Activated T-helper 1 cell treated with Interleukin-2 at 50 U/mL for 16 hours (primary cell): ENCODE data around the gene PRM3.

Experiments
- DNase-seq: peaks from one replicate; pipeline ENCODE4 v3.0.0-alpha.2; 2020; ENCODE audit warnings: low read depth

The PRM3 gene

DNA sequence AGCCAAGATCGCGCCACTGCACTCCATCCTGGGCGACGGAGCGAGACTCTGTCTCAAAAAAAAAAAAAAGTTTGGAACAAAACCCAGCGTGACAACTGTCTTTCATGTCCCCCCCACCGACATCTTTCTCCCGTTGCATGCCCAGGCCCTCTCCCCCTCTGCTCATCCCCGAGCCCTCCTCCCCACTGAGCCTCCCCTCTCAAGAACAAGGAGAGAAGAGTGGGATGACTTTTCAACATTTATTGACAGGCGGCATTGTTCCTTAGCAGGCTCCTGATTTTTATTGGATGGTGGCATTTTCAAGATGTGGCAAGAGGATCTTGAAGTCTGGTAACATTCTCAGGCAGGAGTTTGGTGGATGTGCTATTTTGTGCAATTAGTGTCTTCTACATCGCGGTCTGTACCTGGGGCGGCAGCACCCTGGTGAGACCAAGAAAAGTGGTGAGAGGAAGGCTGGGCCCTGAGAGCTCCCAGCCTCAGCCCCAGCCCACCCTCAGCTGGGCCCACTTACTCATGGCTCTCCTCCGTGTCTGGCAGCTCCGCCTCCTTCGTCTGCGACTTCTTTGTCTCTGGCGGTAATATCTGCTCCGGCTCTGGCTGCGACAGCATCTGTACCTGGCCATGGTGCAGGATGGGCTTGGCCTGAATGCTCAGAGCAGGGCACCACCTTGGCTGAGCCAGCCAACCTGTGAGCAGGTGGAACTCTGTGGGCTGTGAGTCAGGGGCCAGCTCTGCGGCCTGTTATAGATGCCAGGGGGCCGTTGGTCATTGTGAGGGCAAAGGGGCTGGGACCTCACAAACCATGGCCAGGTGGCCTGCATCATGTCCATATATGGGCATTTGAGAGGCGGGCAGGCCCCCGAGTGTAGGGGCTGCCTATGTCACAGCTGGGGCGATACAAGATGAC, 7.4 kb upstream of the PRM3 start, which contains the start of gene PRM1:
Gene PRM1, minus strand, starts transcription at position 715 of the 907 bp plus-strand sequence. Its CDS starts 92 bp downstream, at position 623.
- DNase-seq, result no peak

DNA sequence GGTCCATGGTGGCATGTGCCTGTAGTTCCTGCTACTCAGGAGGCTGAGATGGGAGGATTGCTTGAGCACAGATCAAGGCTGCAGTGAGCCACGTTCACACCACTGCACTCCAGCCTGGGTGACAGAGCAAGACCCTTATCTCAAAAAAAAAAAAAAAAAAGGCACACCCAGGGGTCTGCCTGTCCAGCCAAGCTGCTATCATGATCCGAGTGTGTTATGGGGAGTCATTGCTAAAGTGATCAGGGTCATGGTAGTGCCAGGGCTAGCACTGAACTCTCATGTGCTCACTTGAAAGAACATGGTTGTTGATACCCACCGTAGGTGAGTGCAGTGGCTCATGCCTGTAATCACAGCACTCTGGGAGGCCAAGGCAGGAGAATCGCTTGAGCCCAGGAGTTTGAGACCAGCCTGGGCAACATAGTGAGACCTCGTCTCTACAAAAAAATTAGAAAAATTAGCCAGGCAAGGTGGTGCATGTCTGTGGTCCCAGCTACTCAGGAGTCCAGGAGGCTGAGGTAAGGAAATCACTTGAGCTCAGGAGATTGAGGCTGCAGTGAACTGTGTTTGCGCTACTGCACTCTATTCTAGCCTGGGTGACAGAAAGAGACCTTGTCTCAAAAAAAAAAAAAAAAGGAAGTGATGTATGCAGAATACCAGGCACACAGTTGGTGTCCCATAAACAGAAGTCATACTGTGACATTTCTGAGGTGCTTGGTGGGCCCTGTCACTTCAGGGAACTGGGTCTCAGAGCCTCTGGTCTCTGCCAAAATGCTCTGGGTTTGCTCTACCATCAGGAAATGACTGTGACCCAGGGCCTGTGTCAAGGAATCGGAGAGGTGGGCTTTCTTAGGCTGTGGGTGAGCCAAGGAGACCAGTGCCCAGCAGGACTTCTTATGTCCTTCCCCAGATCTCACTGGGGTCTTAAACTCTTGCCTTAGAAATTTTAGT, 5.5 kb upstream of the PRM3 start:
- DNase-seq, result no peak

DNA sequence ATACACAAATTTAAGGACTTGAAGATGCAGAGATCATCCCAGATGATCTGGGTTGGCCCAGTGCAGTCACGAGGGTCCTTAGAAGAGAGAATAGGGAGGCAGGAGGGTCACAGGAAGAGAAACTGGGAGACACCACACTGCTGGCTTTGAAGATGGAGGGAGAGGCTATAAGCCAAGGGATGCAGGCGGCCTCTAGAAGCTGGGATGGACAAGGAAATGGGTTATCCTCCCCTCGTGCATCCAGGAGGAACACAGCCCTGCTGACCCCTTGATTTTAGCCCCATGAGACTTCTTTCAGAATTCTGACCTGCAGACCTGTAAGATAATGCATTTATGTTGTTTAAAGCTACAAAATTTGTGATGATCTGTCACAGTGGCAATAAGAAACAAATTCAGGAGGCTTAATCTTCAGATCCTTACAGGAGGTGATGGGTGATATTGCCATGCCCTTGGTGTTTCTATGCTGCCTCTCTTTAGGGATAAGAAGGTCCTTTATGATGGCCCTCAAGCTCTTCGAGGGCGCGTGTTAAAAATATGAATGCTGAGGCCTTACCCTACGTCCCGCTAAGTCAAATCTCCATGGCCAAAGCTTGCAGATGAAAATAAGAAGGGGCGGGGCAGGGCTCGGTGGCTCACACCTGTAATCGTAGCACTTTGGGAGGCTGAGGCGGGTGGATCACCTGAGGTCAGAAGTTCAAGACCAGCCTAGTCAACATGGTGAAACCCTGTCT, 4.3 kb upstream of the PRM3 start:
- DNase-seq, result no peak

DNA sequence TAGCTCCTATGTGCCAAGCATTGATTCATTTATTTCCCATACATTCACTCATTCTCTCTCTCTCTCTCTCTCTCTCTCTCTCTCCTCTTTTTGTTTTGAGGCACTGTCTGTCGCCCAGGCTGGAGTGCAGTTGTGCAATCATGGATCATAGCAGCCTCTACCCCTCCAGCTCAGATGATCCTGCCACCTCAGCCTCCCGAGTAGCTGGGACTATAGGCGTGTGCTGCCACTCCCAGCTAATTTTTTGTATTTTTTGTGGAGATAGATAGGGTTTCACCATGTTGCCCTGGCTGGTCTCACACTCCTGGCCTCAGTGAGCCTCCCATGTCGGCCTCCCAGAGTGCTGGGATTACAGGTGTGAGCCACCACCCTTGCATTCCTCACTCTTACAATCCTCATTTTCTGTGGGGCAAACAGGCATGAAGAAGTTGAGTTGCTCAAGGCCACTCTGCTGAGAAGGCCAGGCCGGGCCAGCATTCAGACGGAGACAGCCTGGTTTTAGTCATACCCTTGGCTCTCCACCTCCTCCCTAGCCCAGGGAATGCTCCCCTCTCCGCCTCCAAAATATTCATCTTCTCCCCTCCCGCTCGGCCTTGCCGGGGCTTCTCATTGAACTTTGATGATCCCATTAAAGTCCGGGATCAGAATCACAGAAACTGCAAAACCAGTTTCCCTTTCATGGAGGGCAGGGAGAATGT, 3.6 kb upstream of the PRM3 start:
- DNase-seq, result no peak

DNA sequence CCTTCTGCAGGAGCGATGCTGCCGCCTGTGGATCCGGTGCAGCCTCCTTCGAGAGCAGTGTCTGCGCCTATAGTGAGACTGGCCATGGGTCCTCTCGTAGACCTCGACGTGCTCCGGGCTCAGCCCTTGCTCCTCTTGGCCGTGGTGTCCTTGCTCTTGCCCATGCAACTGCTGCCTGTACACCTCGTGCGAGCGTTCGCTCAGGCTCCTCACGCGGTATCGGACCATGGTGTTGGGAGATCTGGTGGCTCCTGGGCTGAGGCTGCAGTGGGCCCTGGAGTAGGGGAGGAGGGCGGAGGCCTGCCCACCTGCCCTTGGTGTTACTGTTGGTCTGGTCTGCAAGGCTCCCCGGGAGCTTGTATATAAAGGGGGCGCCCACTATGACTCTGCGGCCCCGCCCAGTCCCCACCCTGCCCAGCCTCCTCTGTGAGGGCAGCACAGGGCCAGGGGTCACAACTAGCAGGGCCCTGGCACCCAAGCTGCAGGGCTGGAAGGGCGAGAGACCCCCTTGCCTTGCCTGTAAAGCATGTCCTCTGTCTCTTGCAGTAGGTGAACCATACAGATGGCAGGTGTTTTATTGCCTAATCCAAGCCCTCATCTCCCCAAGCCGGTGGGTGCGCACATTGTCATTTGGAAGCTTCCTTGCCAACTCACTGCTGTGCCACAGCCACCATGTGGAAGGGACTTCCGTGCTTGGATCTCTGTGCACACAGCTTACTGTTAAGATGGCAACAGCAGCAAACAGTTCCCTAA, 2.9 kb upstream of the PRM3 start, which contains the start of gene PRM2:
Gene PRM2, minus strand, starts transcription at position 338 of the 753 bp plus-strand sequence. Its CDS starts 110 bp downstream, at position 228.
- no peak for DNase-seq

DNA sequence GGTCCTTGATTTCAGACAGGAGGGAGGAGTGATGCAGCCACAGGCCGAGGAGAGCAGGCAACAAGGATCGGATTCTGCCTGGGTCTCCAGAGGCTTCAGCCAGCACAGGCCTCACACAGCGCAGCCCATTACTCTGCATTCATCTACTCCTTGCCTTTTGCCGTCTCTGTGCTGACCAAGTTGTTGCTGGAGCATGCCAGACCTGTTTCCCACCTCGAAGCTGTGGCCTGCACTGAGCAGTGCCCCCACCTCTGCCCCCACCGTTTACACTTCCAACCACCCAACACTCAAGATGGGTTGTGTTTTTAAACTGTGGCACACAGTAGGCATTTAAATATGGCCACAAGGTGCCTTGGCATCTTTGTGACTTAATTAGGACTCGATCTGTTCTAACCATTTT, 1.5 kb upstream of the PRM3 start:
- no peak for DNase-seq

DNA sequence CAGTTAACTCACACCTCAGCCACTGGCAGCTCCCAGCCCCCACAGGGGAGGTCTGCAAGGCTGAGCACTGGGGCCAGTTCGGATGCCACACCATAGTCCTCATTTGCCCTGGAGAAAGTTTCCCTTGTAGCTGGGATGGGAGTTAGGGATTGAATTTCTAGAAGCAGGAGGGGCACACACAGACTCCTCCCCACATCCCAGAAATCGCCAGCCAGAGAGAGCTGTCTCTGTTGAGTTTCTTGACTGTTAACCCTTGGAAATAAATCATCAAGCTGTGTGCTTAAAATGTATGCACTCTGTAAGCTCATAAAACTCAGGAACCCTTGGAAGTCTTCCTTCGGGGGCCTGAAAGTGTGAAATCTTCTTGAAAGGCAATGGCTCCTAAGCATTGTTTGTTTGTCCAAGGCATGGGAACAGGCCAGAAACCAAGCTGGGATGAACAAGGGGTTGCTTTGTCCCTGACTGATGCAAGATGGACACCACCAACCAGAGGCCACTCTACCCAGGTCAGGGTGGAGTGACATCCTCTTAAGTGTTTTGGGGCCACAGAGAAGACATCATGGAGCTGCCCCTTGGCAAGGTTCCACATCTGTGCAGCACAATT, 394 bp upstream of the PRM3 start:
- no peak for DNase-seq

DNA sequence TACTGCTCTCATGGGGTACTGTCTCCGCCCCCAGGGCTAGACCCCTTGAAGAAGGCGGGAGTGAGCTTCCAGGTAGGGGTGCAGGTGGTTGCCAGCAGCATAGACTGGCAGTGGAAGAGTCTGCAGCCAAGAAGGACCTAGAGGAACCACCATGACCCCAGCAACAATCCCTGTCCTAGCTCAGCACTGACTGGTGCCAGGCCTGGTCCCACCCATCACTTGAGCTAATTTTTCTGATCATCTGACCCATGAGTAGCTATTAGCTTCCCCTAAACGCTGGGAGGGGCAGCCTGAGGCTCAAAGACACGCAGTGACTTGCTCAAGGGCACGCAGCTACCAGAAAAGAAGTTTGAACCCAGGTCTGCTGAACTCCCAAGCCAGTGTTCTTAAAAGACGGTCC, 945 bp downstream of the PRM3 start:
- DNase-seq, result no peak

DNA sequence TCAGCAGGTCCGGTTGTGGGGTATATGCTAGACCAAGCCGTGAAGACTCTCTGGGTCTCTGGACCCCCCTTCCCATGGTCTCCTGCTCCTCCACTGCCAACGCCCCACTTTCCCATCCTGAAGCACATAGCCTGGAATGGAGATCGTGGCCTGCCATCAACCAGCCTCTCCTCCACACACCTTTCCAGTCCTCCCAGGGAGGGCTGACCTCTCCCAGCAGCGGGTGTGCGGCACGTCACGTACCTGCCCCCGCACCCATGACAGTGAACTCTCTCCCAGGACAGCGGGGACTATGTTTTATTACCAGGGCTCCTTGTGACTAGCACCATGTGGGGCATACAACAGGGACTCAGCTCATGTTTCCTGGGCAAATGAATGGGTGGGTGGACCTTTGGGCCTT, 1.8 kb downstream of the PRM3 start:
- DNase-seq, result no peak

DNA sequence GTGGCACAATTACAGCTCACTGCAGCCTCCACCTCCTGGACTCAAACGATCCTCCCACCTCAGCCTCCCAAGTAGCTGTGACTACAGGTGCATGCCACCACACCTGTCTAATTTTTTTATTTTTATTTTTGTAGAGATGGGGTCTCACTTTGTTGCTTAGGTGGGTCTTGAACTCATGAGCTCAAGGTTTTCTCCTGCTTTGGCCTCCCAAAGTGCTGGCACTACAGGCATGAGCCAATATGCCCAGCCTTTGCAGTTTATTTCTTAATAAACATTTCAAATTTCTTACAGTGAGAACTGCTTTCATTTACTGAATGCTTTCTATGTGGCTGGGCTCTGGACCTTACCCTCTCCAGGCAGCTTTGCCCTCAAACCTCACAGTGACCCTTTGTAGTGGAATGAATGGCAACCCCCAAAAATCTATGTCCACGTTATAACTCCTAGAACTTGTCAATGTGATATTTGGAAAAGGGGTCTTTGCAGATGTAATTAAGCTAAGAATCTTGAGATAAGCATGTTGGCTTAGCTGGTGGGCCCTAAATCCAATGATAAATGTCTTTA, 2.7 kb downstream of the PRM3 start:
- no peak for DNase-seq

DNA sequence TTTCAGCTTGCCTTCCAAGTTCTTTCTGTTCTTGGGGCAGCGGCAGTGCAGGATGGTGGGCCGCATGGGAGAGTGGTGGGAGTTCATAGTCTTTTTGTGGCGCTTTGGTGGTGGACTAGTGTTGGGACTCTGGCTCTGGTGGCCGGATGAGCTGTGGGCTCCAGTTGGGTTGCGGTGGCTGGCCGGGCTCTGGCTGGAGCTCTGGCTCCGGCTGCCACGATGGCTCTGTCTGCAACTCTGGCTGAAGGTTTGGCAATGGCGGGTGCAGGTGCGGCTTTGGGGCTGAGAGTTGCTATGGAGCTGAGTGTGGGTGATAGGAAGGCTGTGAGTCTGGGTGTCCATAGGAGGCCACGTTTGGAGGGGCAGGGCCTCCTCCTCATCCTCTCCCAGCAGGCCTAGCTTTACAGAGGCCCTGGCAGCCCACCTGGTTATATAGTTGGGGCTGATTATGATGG, 4.5 kb downstream of the PRM3 start, which contains the start of gene TNP2:
Gene TNP2, minus strand, starts transcription at position 405 of the 455 bp plus-strand sequence. Its CDS starts 63 bp downstream, at position 342.
- no peak for DNase-seq

DNA sequence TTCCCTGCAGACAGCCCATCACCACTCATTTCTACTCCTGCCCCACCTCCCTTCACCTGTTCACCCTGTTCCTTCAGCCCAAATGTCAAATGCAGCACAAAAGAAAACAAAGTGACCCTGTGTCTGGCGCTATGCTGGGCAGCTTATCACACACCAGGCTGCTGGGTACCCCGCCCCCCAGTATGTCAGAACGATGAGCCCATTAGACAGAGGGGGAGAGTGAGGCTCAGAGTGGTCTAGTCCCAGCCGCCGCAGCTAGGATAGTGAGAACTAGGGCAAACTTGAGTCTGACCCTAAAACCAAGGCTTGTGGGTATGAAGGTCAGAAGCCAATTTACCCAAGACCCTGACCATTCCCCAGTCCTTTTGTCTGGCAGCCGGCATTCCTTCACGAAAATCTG, 8.3 kb downstream of the PRM3 start:
- no peak for DNase-seq

DNA sequence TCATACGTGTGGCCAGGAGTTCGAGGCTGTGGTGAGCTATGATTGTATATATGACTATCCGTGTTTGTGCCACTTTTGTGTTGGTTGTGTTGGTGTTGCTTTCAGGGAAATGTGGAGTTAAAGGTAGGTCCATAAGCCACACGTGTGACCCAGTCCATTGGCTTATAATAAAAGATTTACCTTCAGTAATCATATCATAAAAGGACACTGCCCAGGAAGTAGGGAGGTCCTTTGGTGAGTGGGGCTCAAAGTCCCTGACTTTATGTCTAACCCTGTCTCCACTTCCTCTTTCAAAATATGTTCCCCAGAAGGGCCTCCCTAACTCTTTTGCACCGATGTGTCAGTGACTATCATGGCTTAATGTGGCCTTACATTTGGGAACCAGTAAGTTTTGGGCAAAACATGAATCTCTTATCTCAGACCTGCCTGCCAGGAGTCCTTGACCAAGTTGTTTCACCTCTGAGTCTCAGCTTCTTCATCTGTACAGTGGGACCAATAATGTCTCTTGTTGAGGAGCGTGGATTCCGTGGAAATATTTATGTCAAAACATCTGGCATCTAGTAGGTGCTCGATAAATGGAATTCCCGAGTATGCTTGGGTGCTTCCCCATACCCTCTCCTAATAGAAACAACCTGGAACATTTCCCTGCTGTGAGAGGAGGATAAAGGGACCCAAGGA, 9.1 kb downstream of the PRM3 start:
- no peak for DNase-seq

DNA sequence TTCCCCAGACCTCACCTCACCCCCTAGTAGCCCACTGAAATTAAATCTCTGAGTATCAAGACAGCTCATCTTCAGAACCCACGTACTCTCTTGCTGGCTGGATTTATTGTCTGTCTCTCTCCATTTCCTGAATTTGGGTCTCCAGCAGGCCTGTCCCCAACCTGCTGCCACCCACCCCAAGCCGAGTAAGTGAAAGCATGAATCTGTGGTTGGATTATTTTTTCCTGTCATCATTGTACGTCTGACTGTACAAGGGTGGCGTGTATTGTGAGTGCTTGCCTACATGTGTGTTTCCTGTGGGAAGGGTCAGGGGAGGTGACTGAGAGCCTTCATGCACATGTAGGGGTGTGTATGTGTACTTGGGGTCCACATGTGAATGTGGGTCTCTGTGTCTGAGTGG, 9.7 kb downstream of the PRM3 start:
- DNase-seq, result no peak

DNA sequence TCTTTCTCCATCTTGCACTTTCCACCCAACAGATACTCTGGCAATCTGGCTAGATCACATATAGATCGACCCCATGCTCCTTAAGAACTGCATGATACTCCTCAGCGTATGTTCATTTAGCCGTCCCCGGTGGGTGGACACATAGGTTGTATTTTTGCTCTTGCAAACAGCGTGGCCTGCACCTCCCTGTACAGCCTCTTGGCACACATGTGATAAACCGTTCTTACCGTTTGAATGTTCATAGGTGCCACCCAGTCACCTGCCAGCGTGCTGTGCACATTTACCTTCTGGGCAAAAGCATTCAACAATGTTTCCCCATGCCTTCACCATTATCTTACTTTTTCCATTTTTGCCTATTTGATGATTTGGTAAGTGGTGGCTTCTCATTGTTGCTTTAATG, 10.5 kb downstream of the PRM3 start:
- DNase-seq, result no peak

DNA sequence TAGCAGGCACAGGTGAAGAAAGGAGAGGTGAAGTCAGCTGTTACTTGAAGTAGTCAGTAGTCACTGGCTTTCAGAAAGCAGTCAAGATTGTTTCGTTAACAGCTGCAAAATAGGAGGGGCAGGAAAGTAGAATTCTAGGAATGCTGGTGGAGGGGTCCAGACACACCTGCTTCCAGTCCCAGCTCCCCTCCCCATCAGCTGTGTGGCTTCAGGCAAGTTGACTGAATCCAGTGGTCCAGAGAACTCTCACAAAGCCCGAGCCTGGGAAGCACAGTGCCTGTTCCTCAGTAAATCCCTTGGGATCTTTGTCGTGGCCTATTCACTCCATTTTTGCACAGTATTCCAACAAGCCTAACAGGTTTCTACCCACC, 12.8 kb downstream of the PRM3 start:
- no peak for DNase-seq

DNA sequence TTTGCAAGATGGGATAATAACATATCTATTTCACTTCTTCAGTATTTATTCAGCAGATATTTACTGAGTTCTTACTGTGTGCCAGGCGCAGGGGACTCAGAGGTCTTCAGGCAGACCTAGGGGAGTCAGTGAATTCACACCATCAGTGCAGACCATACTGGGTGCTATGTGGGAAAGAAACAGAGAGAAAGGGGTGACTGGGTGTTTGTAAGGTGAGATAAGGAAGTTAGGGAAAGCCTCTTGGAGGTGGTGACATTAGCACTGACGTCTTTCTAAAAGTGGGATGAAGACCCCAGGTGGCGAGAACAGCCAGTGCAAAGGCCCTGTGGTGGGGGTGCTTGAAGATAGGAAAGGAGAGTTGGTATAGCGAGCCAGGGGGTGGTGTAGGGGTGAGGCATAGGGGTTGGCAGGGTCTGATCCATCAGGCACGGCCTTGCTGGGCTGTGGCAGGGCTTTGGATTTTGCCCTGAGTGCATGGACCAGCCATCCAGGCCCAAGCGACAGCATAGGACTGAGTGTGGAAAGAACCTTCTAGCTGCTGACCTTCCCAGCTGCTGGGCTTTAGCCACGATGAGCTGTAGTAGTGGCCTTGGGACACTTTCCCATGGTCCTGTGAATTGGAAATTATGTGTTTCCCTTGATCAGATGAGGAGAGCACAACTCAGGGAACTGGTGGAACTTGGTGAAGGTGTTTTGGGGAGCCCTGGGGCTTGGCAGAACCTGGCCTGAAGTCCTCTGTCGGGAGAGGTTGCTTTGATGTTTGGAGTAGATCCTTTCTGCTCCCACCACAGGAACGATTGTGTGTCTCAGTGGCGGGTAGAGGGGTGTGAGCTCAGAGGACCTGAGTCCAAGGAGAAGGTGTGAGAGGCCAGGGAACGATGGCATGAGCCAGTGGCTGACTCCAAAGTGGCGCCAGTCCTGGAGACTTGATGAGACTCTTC, 13.5 kb downstream of the PRM3 start:
- no peak for DNase-seq
